Left lung (tissue), 10 donors: Measurements from ENCODE around the gene ANKRD50. TPM values are rescaled to one million over a fixed set of nuclear protein-coding genes. Genes with fewer than 3 reads are reported as not detected.

Experiments
- ATAC-seq: fragments of 200-7000 bp; cut with Tn5 transposase; one replicate; pipeline ENCODE4 v1.9.1; 2020; ENCODE audit warnings: moderate library complexity
- DNase-seq, 4 donors: peaks; one replicate each; pipeline ENCODE4 v3.0.0-alpha.2; 2013 to 2020
- H3K27ac ChIP-seq, 2 donors: fragments of 200-600 bp; sonication (generic) in 1 of 2; one replicate each; pipeline versions ENCODE4 v1.5.0 to v1.8.0; 2020 to 2021
- H3K27me3 ChIP-seq, 2 donors: fragments of 200-600 bp; sonication (generic) in 1 of 2; one replicate each; pipeline versions ENCODE4 v1.5.0 to v1.8.0; 2020 to 2021
- H3K36me3 ChIP-seq, 2 donors: fragments of 200-600 bp; sonication (generic) in 1 of 2; one replicate each; pipeline versions ENCODE4 v1.5.0 to v1.8.0; 2020 to 2021
- H3K4me1 ChIP-seq, 2 donors: fragments of 200-600 bp; one replicate each; pipeline ENCODE4 v1.8.0; 2021
- H3K4me3 ChIP-seq, 2 donors: fragments of 200-600 bp; sonication (generic) in 1 of 2; one replicate each; pipeline versions ENCODE4 v1.5.0 to v1.8.0; 2020 to 2021; ENCODE audit warnings: mild to moderate bottlenecking in 1 of 2
- H3K9me3 ChIP-seq, 2 donors: fragments of 200-600 bp; sonication (generic) in 1 of 2; one replicate each; pipeline versions ENCODE4 v1.5.0 to v1.8.0; 2020 to 2021
- CTCF ChIP-seq, 2 donors: fragments of 200-600 bp; sonication (generic) in 1 of 2; IDR thresholded peaks; one replicate each; pipeline versions ENCODE4 v1.5.0 to v1.8.0; 2021; ENCODE audit warnings: antibody characterized with exemption in 2 of 2
- intact Hi-C, 2 donors: fragments of 100-400 bp; cut with DNase I; formaldehyde crosslinking; loops; one replicate each; pipeline versions ENCODE4 v1.11.2 to v1.14.2; 2022
- polyA plus RNA-seq, 6 donors: library from polyadenylated mRNA; unstranded; fragments of 120-200 nt; gene quantifications; one replicate each; pipeline ENCODE4 v1.2.1, GENCODE V29; 2013; ENCODE audit not compliant: insufficient read length in 6 of 6
- total RNA-seq, 2 donors: library from RNA; stranded (reverse); fragmentation: NEBNext Ultra II Directional; extraction: Animal tissue kit (Norgen Biotek cat#: 25700); gene quantifications; one replicate each; pipeline ENCODE4 v1.2.1, GENCODE V29; 2021
- donor health status: DM: no; HTN: yes; CAD: no.
- donor health status: DM: no; HTN: no; CAD: no.

Gene ANKRD50
- total and polyA plus RNA-seq, 8 donors = 20.8 to 70.6 (median 63.1) TPM

GRCh38 chr4:124685851-124686250 lies 26.7 kb downstream of the ANKRD50 start:
- H3K9me3 ChIP-seq = no peaks in the 10 kb centered on the region
- no peak for TF ChIP-seq CTCF (IDR thresholded peaks at IDR 0.05)
- intact Hi-C loops = no loop called here
- H3K36me3 ChIP-seq = no peaks in the 10 kb centered on the region
- no peak overlapping the region for H3K27ac ChIP-seq
- no peak overlapping the region for H3K4me3 ChIP-seq
- ATAC-seq (no peak), DNase-seq (no peak)
- H3K4me1 ChIP-seq = peaks cover 0 to 5% of the 10 kb centered on the region in 2 donors
- H3K27me3 ChIP-seq = no peaks in the 10 kb centered on the region

GRCh38 chr4:124684301-124684700 lies 28.2 kb downstream of the ANKRD50 start:
- no peaks in the 10 kb centered on the region for H3K27me3 ChIP-seq
- TF ChIP-seq CTCF (IDR thresholded peaks at IDR 0.05) = no peak
- no peaks in the 10 kb centered on the region for H3K36me3 ChIP-seq
- intact Hi-C loops = no loop called here
- no peak overlapping the region for H3K4me3 ChIP-seq
- ATAC-seq (peak; percentile 22), DNase-seq (no peak)
- H3K9me3 ChIP-seq = no peaks in the 10 kb centered on the region
- H3K27ac ChIP-seq = no peak overlapping the region
- H3K4me1 ChIP-seq = peaks cover 0 to 8% of the 10 kb centered on the region in 2 donors

- Histone ChIP-seq H3K36me3 (peaks cover 0 to 4% of the 10 kb centered on the region in 2 donors), H3K9me3 (no peaks in the 10 kb centered on the region), H3K27me3 (no peaks in the 10 kb centered on the region), H3K4me3 (no peak overlapping the region), H3K4me1 (peaks cover 0 to 9% of the 10 kb centered on the region in 2 donors), H3K27ac (no peak overlapping the region)
- DNase-seq (no peak), ATAC-seq (no peak)
- intact Hi-C loops = no loop called here
- TF ChIP-seq CTCF (IDR thresholded peaks at IDR 0.05) = no peak
Observed at GRCh38 chr4:124682384-124682783, 30.1 kb downstream of the ANKRD50 start.

GRCh38 chr4:124666496-124666895 lies 46.0 kb downstream of the ANKRD50 start:
- DNase-seq (no peak), ATAC-seq (no peak)
- H3K27me3 ChIP-seq = no peaks in the 10 kb centered on the region
- intact Hi-C loops = no loop called here
- no peaks in the 10 kb centered on the region for H3K4me1 ChIP-seq
- no peak overlapping the region for H3K4me3 ChIP-seq
- H3K27ac ChIP-seq = no peak overlapping the region
- peaks cover 0 to 38% of the 10 kb centered on the region in 2 donors for H3K36me3 ChIP-seq
- no peak for TF ChIP-seq CTCF (IDR thresholded peaks at IDR 0.05)
- no peaks in the 10 kb centered on the region for H3K9me3 ChIP-seq

GRCh38 chr4:124658795-124659194 lies 53.7 kb downstream of the ANKRD50 start:
- H3K27ac ChIP-seq = no peak overlapping the region
- intact Hi-C loops = no loop called here
- TF ChIP-seq CTCF (IDR thresholded peaks at IDR 0.05) = no peak

More at GRCh38 chr4:124658795-124659194, 53.7 kb downstream of the ANKRD50 start:
- DNase-seq (no peak), ATAC-seq (no peak)
- H3K36me3 ChIP-seq = no peaks in the 10 kb centered on the region
- no peak overlapping the region for H3K4me3 ChIP-seq
- no peaks in the 10 kb centered on the region for H3K4me1 ChIP-seq
- H3K9me3 ChIP-seq = no peaks in the 10 kb centered on the region
- no peaks in the 10 kb centered on the region for H3K27me3 ChIP-seq
